Measurements from ENCODE around the gene CLCN6. TPM values are rescaled to one million over a fixed set of nuclear protein-coding genes. Genes with fewer than 3 reads are reported as not detected.

The CLCN6 gene
- total and polyA plus RNA-seq, 2 donors (not counting 1 experiment from before 2014, with no cell fraction given), result 35.0 to 99.8 TPM

DNA sequence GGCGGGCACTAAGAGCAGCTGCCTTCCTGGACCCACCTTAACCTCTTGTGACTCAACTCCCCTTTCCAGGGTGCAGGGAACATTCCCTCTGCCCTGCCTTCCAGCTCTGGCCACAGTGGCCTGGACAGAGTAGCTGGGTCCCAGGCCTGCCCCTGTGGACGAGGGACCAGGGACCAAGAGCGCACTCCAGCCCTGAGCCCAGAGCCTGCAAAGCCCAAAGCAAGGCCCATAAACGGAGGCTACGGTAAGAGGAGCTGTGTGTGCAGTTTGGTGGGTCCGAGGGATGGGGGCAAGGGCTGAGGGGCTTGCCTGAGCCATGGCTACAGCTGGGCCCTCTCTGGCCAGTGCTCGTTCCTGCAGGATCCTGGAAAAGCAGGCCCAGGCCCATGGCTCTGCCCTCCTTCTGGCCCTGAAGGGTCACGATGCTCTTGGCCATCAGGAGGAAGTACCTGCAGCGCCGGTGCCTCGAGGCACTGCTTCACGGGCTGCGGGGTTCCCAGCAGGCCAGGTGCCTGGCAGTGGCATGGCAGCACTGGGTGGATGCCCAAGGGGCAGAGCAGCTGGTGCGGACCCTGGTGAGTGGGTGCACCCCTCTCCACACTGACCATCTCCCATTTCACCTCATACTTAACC is 18.1 kb upstream of the CLCN6 start:
- intact Hi-C loops (cut with micrococcal nuclease), result no loop called here
- Histone ChIP-seq H3K4me3 (ENCODE audit: control extremely low read depth in 1 of 5, extremely low read depth in 1 of 5, insufficient read depth in 1 of 5, low read depth in 2 of 5, low read length in 4 of 5) (no peak overlapping the region), H3K36me3 (replicated peaks in 1 of 2; ENCODE audit: control extremely low read depth in 1 of 2, control insufficient read depth in 1 of 2, extremely low read depth in 1 of 2, insufficient read depth in 2 of 2, low read length in 1 of 2) (peaks cover 0 to 34% of the 10 kb centered on the region in 2 experiments), H3K27me3 (replicated peaks in 1 of 4; ENCODE audit: control extremely low read depth in 1 of 4, control insufficient read depth in 3 of 4, insufficient read depth in 4 of 4, low read length in 3 of 4) (no peaks in the 10 kb centered on the region), H3K4me2 (replicated peaks; ENCODE audit: low read depth, low read length, poor library complexity, severe bottlenecking) (no peak overlapping the region), H3K9me3 (ENCODE audit: control extremely low read depth in 1 of 3, control insufficient read depth in 2 of 3, insufficient read depth in 1 of 3, low read length in 2 of 3) (no peaks in the 10 kb centered on the region), H2AFZ (ENCODE audit: insufficient read depth, low read depth, low read length, poor library complexity, severe bottlenecking) (no peak overlapping the region), H3K4me1 (ENCODE audit: control insufficient read depth in 2 of 2, insufficient read depth in 2 of 2, low read length in 2 of 2) (peaks cover 19 to 32% of the 10 kb centered on the region in 2 donors), H3K79me2 (ENCODE audit: control insufficient read depth, insufficient read depth, low read length) (no peaks in the 10 kb centered on the region), H3K27ac (ENCODE audit: low read length in 2 of 2) (no peak overlapping the region), H4K20me1 (ENCODE audit: control insufficient read depth, insufficient read depth, low read length, poor library complexity, severe bottlenecking) (peaks cover 4% of the 10 kb centered on the region), H3K9ac (ENCODE audit: low read length) (no peak overlapping the region)
- H3K4me1 Mint-ChIP-seq, result peaks cover 39% of the 10 kb centered on the region
- 94% methylated on average over 12 of the region's 14 CpGs for WGBS (ENCODE audit: insufficient coverage)
- DNase-seq (no peak), ATAC-seq (ENCODE audit: low read depth) (no peak)
- ChIA-PET POLR2A (no interaction called here), CTCF (interaction anchor here (0.8 to 3.9 kb wide), 5 partner anchors 10 to 105 kb away, joined by 3 to 26 read pairs (median 3); no protein-coding TSS in a partner anchor)
- no peaks in the 10 kb centered on the region for H3K9me3 Mint-ChIP-seq (ENCODE audit: insufficient read depth)
- no peaks in the 10 kb centered on the region for H3K27me3 Mint-ChIP-seq
- H3K4me3 Mint-ChIP-seq, result no peak overlapping the region
- no peak overlapping the region for H3K27ac Mint-ChIP-seq
- TF ChIP-seq CTCF (IDR thresholded peaks at IDR 0.05), result no peak
- no peak for TF ChIP-seq EZH2 (IDR thresholded peaks at IDR 0.05; ENCODE audit: borderline replicate concordance, insufficient read depth, low read depth, low read length, poor library complexity, severe bottlenecking)

- no peak for ATAC-seq (ENCODE audit: low read depth)
Measured at GRCh38 chr1:11788549-11789053, 17.4 kb upstream of the CLCN6 start.

More at GRCh38 chr1:11788549-11789053, 17.4 kb upstream of the CLCN6 start:
- Histone ChIP-seq H3K4me3 (ENCODE audit: control extremely low read depth in 1 of 5, extremely low read depth in 1 of 5, insufficient read depth in 1 of 5, low read depth in 2 of 5, low read length in 4 of 5) (no peak overlapping the region), H3K79me2 (ENCODE audit: control insufficient read depth, insufficient read depth, low read length) (no peaks in the 10 kb centered on the region), H3K4me2 (replicated peaks; ENCODE audit: low read depth, low read length, poor library complexity, severe bottlenecking) (no peak overlapping the region), H2AFZ (ENCODE audit: insufficient read depth, low read depth, low read length, poor library complexity, severe bottlenecking) (no peak overlapping the region), H3K27ac (ENCODE audit: low read length in 2 of 2) (no peak overlapping the region), H3K9me3 (ENCODE audit: control extremely low read depth in 1 of 3, control insufficient read depth in 2 of 3, insufficient read depth in 1 of 3, low read length in 2 of 3) (no peaks in the 10 kb centered on the region), H4K20me1 (ENCODE audit: control insufficient read depth, insufficient read depth, low read length, poor library complexity, severe bottlenecking) (peaks cover 4% of the 10 kb centered on the region), H3K27me3 (replicated peaks in 1 of 4; ENCODE audit: control extremely low read depth in 1 of 4, control insufficient read depth in 3 of 4, insufficient read depth in 4 of 4, low read length in 3 of 4) (no peaks in the 10 kb centered on the region), H3K36me3 (replicated peaks in 1 of 2; ENCODE audit: control extremely low read depth in 1 of 2, control insufficient read depth in 1 of 2, extremely low read depth in 1 of 2, insufficient read depth in 2 of 2, low read length in 1 of 2) (peaks cover 0 to 37% of the 10 kb centered on the region in 2 experiments), H3K9ac (ENCODE audit: low read length) (no peak overlapping the region), H3K4me1 (ENCODE audit: control insufficient read depth in 2 of 2, insufficient read depth in 2 of 2, low read length in 2 of 2) (peaks cover 19 to 32% of the 10 kb centered on the region in 2 donors)
- 94% methylated on average over 13 of the region's 14 CpGs for WGBS (ENCODE audit: insufficient coverage)
- intact Hi-C loops (cut with micrococcal nuclease), result no loop called here
- Mint-ChIP-seq H3K4me3 (no peak overlapping the region), H3K4me1 (peaks cover 38% of the 10 kb centered on the region), H3K27me3 (no peaks in the 10 kb centered on the region), H3K27ac (no peak overlapping the region), H3K9me3 (ENCODE audit: insufficient read depth) (no peaks in the 10 kb centered on the region)
- ChIA-PET POLR2A (no interaction called here), CTCF (interaction anchor here (1.0 to 2.5 kb wide), 2 partner anchors 10 to 50 kb away, joined by 3 to 8 read pairs; no protein-coding TSS in a partner anchor)
- DNase-seq, result no peak
- TF ChIP-seq EZH2 (IDR thresholded peaks at IDR 0.05; ENCODE audit: borderline replicate concordance, insufficient read depth, low read depth, low read length, poor library complexity, severe bottlenecking), result no peak
- no peak for TF ChIP-seq CTCF (IDR thresholded peaks at IDR 0.05)

All from B cell (primary cell).